Measurements from ENCODE around the gene ARHGEF39.
"Not testable (repeated sequence)": the region's sequence is repeated elsewhere in the genome, so short reads cannot be mapped to it uniquely, and the experiment has no call there.

The ARHGEF39 gene

GRCh38 chr9:35616681-35617459 lies 48.1 kb downstream of the ARHGEF39 start:
- no peak for DNase-seq

DNA sequence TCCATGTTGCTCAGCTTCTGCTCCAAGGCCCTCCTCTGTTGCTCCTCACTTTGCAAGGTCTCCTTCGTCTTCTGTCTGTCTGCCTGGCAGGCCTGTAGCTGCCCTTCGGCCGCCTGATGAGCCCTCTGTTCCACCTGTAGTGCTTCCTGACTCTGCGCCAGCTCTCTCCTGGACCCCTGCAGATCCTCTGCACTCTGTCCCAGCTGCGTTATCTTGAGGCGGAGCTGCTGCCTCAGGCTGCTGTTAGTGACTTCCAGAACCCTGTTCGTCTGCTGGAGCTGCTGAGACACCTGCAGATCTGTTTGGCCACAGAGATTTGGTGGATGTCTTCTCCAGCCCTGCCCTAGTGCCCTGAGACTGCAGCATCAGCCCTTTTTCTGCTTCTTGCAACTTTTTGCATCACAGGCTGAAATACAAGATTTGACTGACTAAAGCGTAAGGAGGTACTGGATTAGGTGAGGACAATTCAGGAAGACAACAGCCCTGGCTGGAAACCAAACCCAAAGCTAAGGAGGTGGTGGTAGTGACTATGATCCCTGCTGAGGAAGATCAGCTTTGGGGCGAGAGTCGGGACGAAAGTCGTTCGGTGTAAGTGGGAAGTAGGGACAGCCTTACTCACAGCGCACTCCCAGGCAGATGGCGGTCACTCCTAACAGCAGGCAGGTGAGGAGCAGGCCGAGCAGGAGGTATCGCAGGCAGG lies 48.9 kb downstream of the ARHGEF39 start:
- no peak for DNase-seq

DNA sequence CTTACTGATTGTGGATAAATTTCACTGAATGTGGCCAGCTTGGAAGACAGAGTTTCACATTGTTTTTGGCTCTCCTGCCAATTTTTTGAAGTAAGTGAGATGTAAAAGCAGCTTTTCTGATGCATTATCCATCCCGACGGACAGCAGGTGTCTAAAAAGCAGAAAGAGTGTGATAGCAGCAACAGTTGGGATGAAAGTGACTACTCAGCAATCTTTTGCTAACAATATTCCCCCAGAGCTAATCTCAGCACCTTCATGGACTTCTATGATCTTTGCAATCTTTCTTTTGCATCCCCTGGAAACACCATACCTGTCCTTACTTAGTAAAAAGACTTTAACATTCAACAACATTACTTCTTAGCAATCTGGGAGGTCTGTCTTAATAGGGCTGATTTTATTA lies 52.2 kb downstream of the ARHGEF39 start:
- no peak for DNase-seq

DNA sequence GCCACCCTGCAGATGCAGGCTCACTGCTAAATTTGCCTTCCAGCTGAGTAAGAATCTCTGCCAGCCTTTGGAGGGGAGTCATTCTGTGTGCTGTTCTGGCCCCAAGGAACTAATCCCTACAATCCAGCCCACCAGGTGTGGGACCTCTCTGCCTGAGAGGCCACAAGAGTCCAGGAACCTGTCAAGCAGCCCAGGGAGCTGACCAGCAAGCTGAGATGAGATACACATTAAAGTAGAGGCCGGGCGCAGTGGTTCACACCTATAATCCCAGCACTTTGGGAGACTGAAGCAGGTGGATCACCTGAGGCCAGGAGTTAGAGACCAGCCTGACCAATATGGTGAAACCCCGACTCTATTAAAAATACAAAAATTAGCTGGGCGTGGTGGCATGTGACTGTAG lies 52.9 kb downstream of the ARHGEF39 start:
- not testable (repeated sequence) for DNase-seq

GRCh38 chr9:35611230-35611797 lies 53.7 kb downstream of the ARHGEF39 start:
- no peak for DNase-seq

- no peak for DNase-seq
Measured at GRCh38 chr9:35609820-35610163, 55.2 kb downstream of the ARHGEF39 start.
